Neutrophil (primary cell): Measurements from ENCODE around the gene LRP2BP.

Source experiments
- H3K27ac ChIP-seq: fragments of 200-600 bp; sonication (generic); 2 replicates; pipeline ENCODE4 v1.5.1; 2016; ENCODE audit warnings: mild to moderate bottlenecking, moderate library complexity
- H3K27me3 ChIP-seq: fragments of 200-600 bp; sonication (generic); 2 replicates; pipeline ENCODE4 v1.6.0; 2016; ENCODE audit warnings: mild to moderate bottlenecking
- H3K36me3 ChIP-seq: fragments of 200-600 bp; sonication (generic); 2 replicates; pipeline ENCODE4 v1.5.1; 2017
- H3K4me1 ChIP-seq, 2 experiments: fragments of 200-600 bp in 1 of 2; sonication (generic) in 1 of 2; 1 replicate in 1 of 2; 2 replicates in 1 of 2; pipeline versions ENCODE4 v1.5.1 to v1.6.1; 2013 to 2016; ENCODE audit warnings: low read depth in 1 of 2, low read length in 1 of 2, mild to moderate bottlenecking in 1 of 2, moderate library complexity in 1 of 2; ENCODE audit not compliant: control insufficient read depth in 1 of 2, insufficient read depth in 1 of 2
- H3K4me3 ChIP-seq, 2 experiments: fragments of 200-600 bp in 1 of 2; sonication (generic) in 1 of 2; 1 replicate in 1 of 2; 2 replicates in 1 of 2; pipeline ENCODE4 v1.5.1; 2013 to 2016; ENCODE audit warnings: low read depth in 1 of 2, low read length in 1 of 2, mild to moderate bottlenecking in 1 of 2, moderate library complexity in 1 of 2
- H3K9me3 ChIP-seq: fragments of 200-600 bp; sonication (generic); 2 replicates; pipeline ENCODE4 v1.5.1; 2016
- CTCF ChIP-seq: fragments of 200-600 bp; sonication (generic); IDR thresholded peaks from 2 replicates; pipeline ENCODE4 v1.5.1; 2016; ENCODE audit warnings: antibody characterized with exemption

Gene LRP2BP

GRCh38 chr4:185359767-185360446, 35.8 kb downstream of the LRP2BP start:
- Histone ChIP-seq H3K4me1 (no peaks in the 10 kb centered on the region), H3K27me3 (peaks cover 12% of the 10 kb centered on the region), H3K27ac (no peak overlapping the region), H3K9me3 (no peaks in the 10 kb centered on the region), H3K4me3 (no peak overlapping the region), H3K36me3 (no peaks in the 10 kb centered on the region)
- TF ChIP-seq CTCF, result no peak

GRCh38 chr4:185358959-185359358, 36.8 kb downstream of the LRP2BP start:
- H3K36me3 ChIP-seq, result no peaks in the 10 kb centered on the region
- peaks cover 20% of the 10 kb centered on the region for H3K27me3 ChIP-seq
- no peaks in the 10 kb centered on the region for H3K4me1 ChIP-seq
- no peak for TF ChIP-seq CTCF
- no peaks in the 10 kb centered on the region for H3K9me3 ChIP-seq
- H3K4me3 ChIP-seq, result no peak overlapping the region
- H3K27ac ChIP-seq, result no peak overlapping the region

- no peaks in the 10 kb centered on the region for H3K4me1 ChIP-seq
- H3K36me3 ChIP-seq, result no peaks in the 10 kb centered on the region
- H3K27me3 ChIP-seq, result peaks cover 20% of the 10 kb centered on the region
- no peak overlapping the region for H3K27ac ChIP-seq
- no peak for TF ChIP-seq CTCF
- no peaks in the 10 kb centered on the region for H3K9me3 ChIP-seq
- no peak overlapping the region for H3K4me3 ChIP-seq
Observed at GRCh38 chr4:185358514-185358913, 37.2 kb downstream of the LRP2BP start.

- H3K27ac ChIP-seq, result no peak overlapping the region
- H3K27me3 ChIP-seq, result peaks cover 19% of the 10 kb centered on the region
- no peaks in the 10 kb centered on the region for H3K36me3 ChIP-seq
- TF ChIP-seq CTCF, result no peak
- H3K4me1 ChIP-seq, result no peaks in the 10 kb centered on the region
- H3K9me3 ChIP-seq, result no peaks in the 10 kb centered on the region
- no peak overlapping the region for H3K4me3 ChIP-seq
Observed at GRCh38 chr4:185357733-185358440, 37.8 kb downstream of the LRP2BP start.

GRCh38 chr4:185357211-185357610, 38.5 kb downstream of the LRP2BP start:
- Histone ChIP-seq H3K36me3 (no peaks in the 10 kb centered on the region), H3K4me3 (no peak overlapping the region), H3K9me3 (no peaks in the 10 kb centered on the region), H3K27me3 (peaks cover 21% of the 10 kb centered on the region), H3K27ac (no peak overlapping the region), H3K4me1 (no peaks in the 10 kb centered on the region)
- no peak for TF ChIP-seq CTCF
